Panc1 (cell line): ENCODE data around the gene DOCK3.

Source experiments
- POLR2AphosphoS5 ChIP-seq: IDR thresholded peaks from 2 replicates; pipeline ENCODE4 v1.6.1; 2012; ENCODE audit warnings: mild to moderate bottlenecking, low read depth, low read length, moderate library complexity
- SIN3A ChIP-seq: IDR thresholded peaks from 2 replicates; pipeline ENCODE4 v1.6.1; 2012; ENCODE audit warnings: low read depth, mild to moderate bottlenecking, low read length, moderate library complexity, borderline replicate concordance; ENCODE audit not compliant: insufficient read depth
- TCF7L2 ChIP-seq: IDR thresholded peaks from 2 replicates; pipeline ENCODE4 v1.6.1; 2011; ENCODE audit warnings: mild to moderate bottlenecking, low read depth, low read length, inconsistent platforms
- TF ChIP-seq, protein P1 (sequence below): fragments of 450-650 bp; IDR thresholded peaks from 2 replicates; pipeline ENCODE4 v1.5.1; 2017; ENCODE audit warnings: mild to moderate bottlenecking
- TF ChIP-seq, protein P2 (sequence below), 2 experiments: IDR thresholded peaks; 2 replicates each; pipeline ENCODE4 v1.6.1; 2011 to 2012; ENCODE audit warnings: low read depth in 2 of 2, control low read depth in 1 of 2, low read length in 1 of 2, mild to moderate bottlenecking in 1 of 2, moderate library complexity in 1 of 2; ENCODE audit not compliant: insufficient read depth in 1 of 2

DNA sequence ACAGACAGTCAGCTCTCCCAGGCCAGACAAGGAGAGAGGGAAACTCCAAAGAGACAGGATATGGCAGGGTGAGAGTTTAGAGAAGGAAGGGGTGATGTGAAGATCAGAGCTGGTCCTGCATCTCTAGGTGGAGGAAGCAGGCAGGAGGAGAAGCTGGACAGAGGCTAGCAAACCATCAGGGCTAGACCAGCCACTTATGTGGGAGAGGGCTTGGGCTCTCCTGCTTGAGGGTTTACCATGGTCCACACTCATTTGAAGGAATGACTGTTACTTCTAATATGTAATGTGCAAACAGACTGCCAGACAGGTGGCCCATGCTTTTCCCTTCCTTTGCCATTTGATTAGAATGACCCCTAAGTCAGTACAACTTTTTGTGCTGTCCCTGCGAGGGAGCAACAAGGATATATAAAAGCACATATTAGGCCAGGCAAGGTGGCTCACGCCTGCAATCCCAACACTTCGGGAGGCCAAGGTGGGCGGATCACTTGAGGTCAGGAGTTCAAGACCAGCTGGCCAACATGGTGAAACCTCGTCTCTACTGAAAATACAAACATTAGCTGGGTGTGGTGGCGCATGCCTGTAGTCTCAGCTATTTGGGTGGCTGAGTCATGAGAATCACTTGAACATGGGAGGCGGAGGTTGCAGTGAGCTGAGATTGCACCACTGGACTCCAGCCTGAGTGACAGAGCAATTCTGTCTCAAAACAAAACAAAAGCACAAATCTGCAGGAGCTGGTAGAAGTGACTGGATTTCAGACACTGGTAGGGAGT is 669.4 kb downstream of the DOCK3 start:
- TF ChIP-seq, protein P1, sequence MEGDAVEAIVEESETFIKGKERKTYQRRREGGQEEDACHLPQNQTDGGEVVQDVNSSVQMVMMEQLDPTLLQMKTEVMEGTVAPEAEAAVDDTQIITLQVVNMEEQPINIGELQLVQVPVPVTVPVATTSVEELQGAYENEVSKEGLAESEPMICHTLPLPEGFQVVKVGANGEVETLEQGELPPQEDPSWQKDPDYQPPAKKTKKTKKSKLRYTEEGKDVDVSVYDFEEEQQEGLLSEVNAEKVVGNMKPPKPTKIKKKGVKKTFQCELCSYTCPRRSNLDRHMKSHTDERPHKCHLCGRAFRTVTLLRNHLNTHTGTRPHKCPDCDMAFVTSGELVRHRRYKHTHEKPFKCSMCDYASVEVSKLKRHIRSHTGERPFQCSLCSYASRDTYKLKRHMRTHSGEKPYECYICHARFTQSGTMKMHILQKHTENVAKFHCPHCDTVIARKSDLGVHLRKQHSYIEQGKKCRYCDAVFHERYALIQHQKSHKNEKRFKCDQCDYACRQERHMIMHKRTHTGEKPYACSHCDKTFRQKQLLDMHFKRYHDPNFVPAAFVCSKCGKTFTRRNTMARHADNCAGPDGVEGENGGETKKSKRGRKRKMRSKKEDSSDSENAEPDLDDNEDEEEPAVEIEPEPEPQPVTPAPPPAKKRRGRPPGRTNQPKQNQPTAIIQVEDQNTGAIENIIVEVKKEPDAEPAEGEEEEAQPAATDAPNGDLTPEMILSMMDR: no peak
- TF ChIP-seq POLR2AphosphoS5: no peak
- TF ChIP-seq, protein P2, sequence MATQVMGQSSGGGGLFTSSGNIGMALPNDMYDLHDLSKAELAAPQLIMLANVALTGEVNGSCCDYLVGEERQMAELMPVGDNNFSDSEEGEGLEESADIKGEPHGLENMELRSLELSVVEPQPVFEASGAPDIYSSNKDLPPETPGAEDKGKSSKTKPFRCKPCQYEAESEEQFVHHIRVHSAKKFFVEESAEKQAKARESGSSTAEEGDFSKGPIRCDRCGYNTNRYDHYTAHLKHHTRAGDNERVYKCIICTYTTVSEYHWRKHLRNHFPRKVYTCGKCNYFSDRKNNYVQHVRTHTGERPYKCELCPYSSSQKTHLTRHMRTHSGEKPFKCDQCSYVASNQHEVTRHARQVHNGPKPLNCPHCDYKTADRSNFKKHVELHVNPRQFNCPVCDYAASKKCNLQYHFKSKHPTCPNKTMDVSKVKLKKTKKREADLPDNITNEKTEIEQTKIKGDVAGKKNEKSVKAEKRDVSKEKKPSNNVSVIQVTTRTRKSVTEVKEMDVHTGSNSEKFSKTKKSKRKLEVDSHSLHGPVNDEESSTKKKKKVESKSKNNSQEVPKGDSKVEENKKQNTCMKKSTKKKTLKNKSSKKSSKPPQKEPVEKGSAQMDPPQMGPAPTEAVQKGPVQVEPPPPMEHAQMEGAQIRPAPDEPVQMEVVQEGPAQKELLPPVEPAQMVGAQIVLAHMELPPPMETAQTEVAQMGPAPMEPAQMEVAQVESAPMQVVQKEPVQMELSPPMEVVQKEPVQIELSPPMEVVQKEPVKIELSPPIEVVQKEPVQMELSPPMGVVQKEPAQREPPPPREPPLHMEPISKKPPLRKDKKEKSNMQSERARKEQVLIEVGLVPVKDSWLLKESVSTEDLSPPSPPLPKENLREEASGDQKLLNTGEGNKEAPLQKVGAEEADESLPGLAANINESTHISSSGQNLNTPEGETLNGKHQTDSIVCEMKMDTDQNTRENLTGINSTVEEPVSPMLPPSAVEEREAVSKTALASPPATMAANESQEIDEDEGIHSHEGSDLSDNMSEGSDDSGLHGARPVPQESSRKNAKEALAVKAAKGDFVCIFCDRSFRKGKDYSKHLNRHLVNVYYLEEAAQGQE (IDR thresholded peaks at IDR 0.05; ENCODE audit: insufficient read depth in 1 of 2, low read depth in 2 of 2, low read length in 1 of 2): no peak
- TF ChIP-seq TCF7L2: no peak
- no peak for TF ChIP-seq SIN3A
